Sigmoid colon (tissue), 7 donors: ENCODE results near the gene PRXL2A. TPM values are rescaled to one million over a fixed set of nuclear protein-coding genes. Genes with fewer than 3 reads are reported as not detected.
A peak's percentile ranks its signal among the peaks of the same experiment; 100 is the strongest.

ENCODE experiments used
- DNase-seq: peaks from one replicate; pipeline ENCODE4 v3.0.0-alpha.2; 2019
- H3K27ac ChIP-seq, 4 donors: fragments of 200-600 bp; sonication (generic); one replicate each; pipeline ENCODE4 v1.5.1; 2016 to 2019; ENCODE audit warnings: mild to moderate bottlenecking in 1 of 4
- H3K27me3 ChIP-seq, 3 donors: fragments of 200-600 bp; sonication (generic); one replicate each; pipeline ENCODE4 v1.5.1; 2019; ENCODE audit warnings: mild to moderate bottlenecking in 1 of 3
- H3K36me3 ChIP-seq, 4 donors: fragments of 200-600 bp; sonication (generic); one replicate each; pipeline ENCODE4 v1.5.1; 2016 to 2019
- H3K4me1 ChIP-seq, 4 donors: fragments of 200-600 bp; sonication (generic); one replicate each; pipeline ENCODE4 v1.5.1; 2017 to 2019
- H3K4me3 ChIP-seq, 4 donors: fragments of 200-600 bp; sonication (generic); one replicate each; pipeline ENCODE4 v1.5.1; 2017 to 2019; ENCODE audit warnings: mild to moderate bottlenecking in 2 of 4, moderate library complexity in 1 of 4
- H3K9me3 ChIP-seq, 4 donors: fragments of 200-600 bp in 3 of 4; sonication (generic) in 3 of 4; one replicate each; pipeline versions ENCODE4 v1.5.1 to v1.6.1; 2013 to 2019
- CTCF ChIP-seq, 4 experiments: fragments of 450-650 bp in 3 of 4; fragments of 200-600 bp in 1 of 4; IDR thresholded peaks; one replicate each; pipeline ENCODE4 v1.5.1; 2016 to 2019; ENCODE audit warnings: antibody characterized with exemption in 4 of 4, mild to moderate bottlenecking in 3 of 4, moderate library complexity in 2 of 4
- EP300 ChIP-seq, 4 donors: sonication (generic); formaldehyde crosslinking; IDR thresholded peaks; one replicate each; pipeline ENCODE4 v1.6.1; 2017; ENCODE audit warnings: antibody characterized with exemption in 4 of 4
- POLR2A ChIP-seq, 2 donors: fragments of 450-650 bp; IDR thresholded peaks; one replicate each; pipeline ENCODE4 v1.6.1; 2016; ENCODE audit warnings: antibody characterized with exemption in 2 of 2, mild to moderate bottlenecking in 2 of 2, moderate library complexity in 2 of 2
- POLR2AphosphoS5 ChIP-seq, 4 donors: sonication (generic); formaldehyde crosslinking; IDR thresholded peaks; one replicate each; pipeline ENCODE4 v1.6.1; 2017; ENCODE audit warnings: antibody characterized with exemption in 4 of 4
- WGBS, 2 donors: extraction: QIAGEN DNeasy Blood & Tissue Kit; methylation state at CpG; one replicate each; pipeline ENCODE4 v1.1.7; 2013; 5-methylcytosine and 5-hydroxymethylcytosine counted together
- intact Hi-C: fragments of 100-400 bp; cut with DNase I; formaldehyde crosslinking; loops from one replicate; pipeline ENCODE4 v1.15.1; 2023
- polyA plus RNA-seq, 3 donors: library from polyadenylated mRNA; stranded (reverse); fragments of 200-250 nt; gene quantifications; one replicate each; pipeline ENCODE4 v1.2.3, GENCODE V29; 2013
- total RNA-seq, 4 donors: library from RNA; depleted of rRNA; stranded (reverse); fragments of >200 nt; gene quantifications; one replicate each; pipeline ENCODE4 v1.1.0, GENCODE V29; 2016
- donor health status: healthy with polysubstance abuse.
- donor health status: Bipolar disorder and iron deficiency.
- donor health status: healthy.

PRXL2A gene
- total and polyA plus RNA-seq, 7 donors: 33.3 to 63.5 (median 48.7) TPM

DNA sequence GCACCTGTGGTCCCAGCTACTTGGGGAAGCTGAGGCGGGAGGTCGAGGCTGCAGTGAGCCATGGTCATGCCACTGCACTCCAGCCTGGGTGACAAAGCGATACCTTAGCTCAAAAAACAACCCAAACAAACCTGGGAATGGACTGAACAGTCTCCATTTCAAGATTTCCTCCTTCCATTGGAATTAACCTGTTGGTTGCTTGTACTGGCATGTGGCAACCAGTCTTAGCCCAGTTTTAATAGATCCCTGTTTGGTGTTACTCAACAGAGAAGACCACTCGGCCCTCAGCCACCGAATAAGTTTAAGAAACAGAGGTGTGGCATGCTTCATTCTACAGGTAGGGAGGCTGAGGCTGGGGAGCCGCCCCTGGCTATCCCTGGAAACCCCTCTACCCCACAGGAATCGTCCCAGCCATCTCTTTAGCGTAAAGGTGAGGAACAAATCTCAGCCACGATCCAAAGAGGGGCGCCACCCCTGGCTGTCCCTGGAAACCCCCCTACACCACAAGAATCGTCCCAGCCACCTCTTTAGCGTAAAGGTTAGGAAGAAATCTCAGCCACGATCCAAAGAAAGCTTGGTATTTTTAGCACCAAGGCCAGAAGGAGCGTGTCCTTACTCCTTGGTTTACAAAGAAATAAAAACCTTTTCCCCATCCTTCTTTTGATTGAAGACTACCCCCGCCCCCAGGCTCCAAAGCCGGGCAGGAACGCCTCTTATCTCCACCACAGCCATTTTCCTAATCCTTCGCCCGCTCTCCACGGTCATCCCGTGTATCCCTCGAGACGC lies 44.9 kb downstream of the PRXL2A start:
- peaks cover 0 to 37% (median 32%) of the 10 kb centered on the region in 4 donors for H3K4me1 ChIP-seq
- TF ChIP-seq POLR2A (IDR thresholded peaks at IDR 0.05) (peak in 1 of 2 donors; percentile 42), POLR2AphosphoS5 (IDR thresholded peaks at IDR 0.05) (no peak), EP300 (IDR thresholded peaks at IDR 0.05) (no peak), CTCF (IDR thresholded peaks at IDR 0.05) (no peak)
- no peaks in the 10 kb centered on the region for H3K9me3 ChIP-seq
- intact Hi-C loops: loop anchor here (5.0 kb wide), 2 partner anchors 41 to 71 kb away; no protein-coding TSS in a partner anchor
- no peaks in the 10 kb centered on the region for H3K36me3 ChIP-seq
- peak overlapping the region; percentile 18 to 97 (median 58) for H3K4me3 ChIP-seq
- H3K27me3 ChIP-seq: no peaks in the 10 kb centered on the region
- no peak for DNase-seq
- H3K27ac ChIP-seq: peak overlapping the region; percentile 86 to 100 (median 96)
- 36 to 42% methylated on average over 23 of the region's 23 CpGs for WGBS, 2 donors

- WGBS, 2 donors: 0 to 1% methylated on average over 97 of the region's 97 CpGs
These were observed 45.6 kb downstream of the PRXL2A start, which contains the start of gene TSPAN14 for GRCh38 chr10:80453842-80454512. TSS of gene TSPAN14 (plus strand) at chr10:80454310. CDS start at chr10:80489234, 34,924 bp downstream.

GRCh38 chr10:80454513-80455460 lies 46.4 kb downstream of the PRXL2A start:
- TF ChIP-seq POLR2AphosphoS5 (IDR thresholded peaks at IDR 0.05) (peak in 2 of 4 donors; percentile 16 to 17), EP300 (IDR thresholded peaks at IDR 0.05) (no peak), POLR2A (IDR thresholded peaks at IDR 0.05) (no peak)
- intact Hi-C loops: loop anchor here (1.0 to 5.0 kb wide), 3 partner anchors 42 to 72 kb away; no protein-coding TSS in a partner anchor
- peak overlapping the region; percentile 76 to 97 (median 89) for H3K4me3 ChIP-seq
- no peaks in the 10 kb centered on the region for H3K36me3 ChIP-seq
- no peaks in the 10 kb centered on the region for H3K9me3 ChIP-seq
- H3K4me1 ChIP-seq: peaks cover 0 to 48% (median 43%) of the 10 kb centered on the region in 4 donors
- H3K27ac ChIP-seq: peak overlapping the region; percentile 96 to 100 (median 98)
- peak; percentile 78 for DNase-seq
- H3K27me3 ChIP-seq: no peaks in the 10 kb centered on the region
- 1% methylated on average over 81 of the region's 81 CpGs for WGBS, 2 donors

More at GRCh38 chr10:80453842-80454512, 45.6 kb downstream of the PRXL2A start, which contains the start of gene TSPAN14:
- Histone ChIP-seq H3K27me3 (no peaks in the 10 kb centered on the region), H3K4me3 (peak within 1 kb of the TSS; percentile 76 to 97 (median 89)), H3K36me3 (no peaks in the 10 kb centered on the region), H3K27ac (peak within 1 kb of the TSS; percentile 96 to 100 (median 98)), H3K9me3 (no peaks in the 10 kb centered on the region), H3K4me1 (peaks cover 0 to 42% (median 36%) of the 10 kb centered on the region in 4 donors)
- peak; percentile 95 for DNase-seq
- intact Hi-C loops: loop anchor here (1.0 to 5.0 kb wide), 3 partner anchors 42 to 72 kb away; no protein-coding TSS in a partner anchor
- TF ChIP-seq POLR2A (IDR thresholded peaks at IDR 0.05) (no peak), POLR2AphosphoS5 (IDR thresholded peaks at IDR 0.05) (peak; percentile 77 to 79 (median 79)), EP300 (IDR thresholded peaks at IDR 0.05) (no peak)

- intact Hi-C loops: no loop called here
- peaks cover 0 to 58% (median 52%) of the 10 kb centered on the region in 4 donors for H3K4me1 ChIP-seq
- 40 to 59% methylated on average over 13 of the region's 13 CpGs for WGBS, 2 donors
These were observed 47.4 kb downstream of the PRXL2A start for GRCh38 chr10:80455461-80456349.

More at GRCh38 chr10:80455461-80456349, 47.4 kb downstream of the PRXL2A start:
- TF ChIP-seq CTCF (IDR thresholded peaks at IDR 0.05) (no peak), EP300 (IDR thresholded peaks at IDR 0.05) (no peak), POLR2A (IDR thresholded peaks at IDR 0.05) (no peak), POLR2AphosphoS5 (IDR thresholded peaks at IDR 0.05) (no peak)
- Histone ChIP-seq H3K36me3 (no peaks in the 10 kb centered on the region), H3K27ac (peak overlapping the region; percentile 96 to 100 (median 98)), H3K27me3 (no peaks in the 10 kb centered on the region), H3K4me3 (peak overlapping the region; percentile 76 to 97 (median 89)), H3K9me3 (no peaks in the 10 kb centered on the region)
- DNase-seq: no peak
